ENCODE data around the gene GAB2.

The GAB2 gene

GRCh38 chr11:78405805-78406204 lies 11.8 kb downstream of the GAB2 start:
- no peaks in the 10 kb centered on the region for H3K9me3 ChIP-seq

DNA sequence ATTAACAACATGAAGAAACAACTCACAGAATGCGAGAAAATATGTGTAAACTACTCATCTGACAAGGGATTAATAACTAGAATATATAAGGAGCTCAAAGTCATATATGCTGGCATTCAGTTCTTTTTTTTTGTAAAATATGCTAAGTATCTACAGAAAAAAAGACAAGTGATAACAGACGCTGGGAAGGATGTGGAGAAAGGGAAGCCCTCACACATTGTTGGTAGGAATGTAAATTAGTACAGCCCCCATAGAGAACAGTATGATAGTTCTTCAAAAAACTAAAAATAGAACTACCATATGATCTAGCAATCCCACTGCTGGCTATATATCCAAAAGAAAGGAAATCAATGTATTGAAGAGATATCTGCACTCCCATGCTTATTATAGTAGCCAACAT lies 13.8 kb downstream of the GAB2 start:
- no peak overlapping the region for H3K4me3 ChIP-seq (ENCODE audit: low read depth in 1 of 2, low read length in 1 of 2)
- H3K9me3 ChIP-seq, result no peaks in the 10 kb centered on the region
- H3K36me3 ChIP-seq, result no peaks in the 10 kb centered on the region
- H3K4me1 ChIP-seq (ENCODE audit: control insufficient read depth in 1 of 2, insufficient read depth in 1 of 2, low read depth in 1 of 2, low read length in 1 of 2), result peaks cover 14 to 20% of the 10 kb centered on the region in 2 experiments
- TF ChIP-seq, protein P1, sequence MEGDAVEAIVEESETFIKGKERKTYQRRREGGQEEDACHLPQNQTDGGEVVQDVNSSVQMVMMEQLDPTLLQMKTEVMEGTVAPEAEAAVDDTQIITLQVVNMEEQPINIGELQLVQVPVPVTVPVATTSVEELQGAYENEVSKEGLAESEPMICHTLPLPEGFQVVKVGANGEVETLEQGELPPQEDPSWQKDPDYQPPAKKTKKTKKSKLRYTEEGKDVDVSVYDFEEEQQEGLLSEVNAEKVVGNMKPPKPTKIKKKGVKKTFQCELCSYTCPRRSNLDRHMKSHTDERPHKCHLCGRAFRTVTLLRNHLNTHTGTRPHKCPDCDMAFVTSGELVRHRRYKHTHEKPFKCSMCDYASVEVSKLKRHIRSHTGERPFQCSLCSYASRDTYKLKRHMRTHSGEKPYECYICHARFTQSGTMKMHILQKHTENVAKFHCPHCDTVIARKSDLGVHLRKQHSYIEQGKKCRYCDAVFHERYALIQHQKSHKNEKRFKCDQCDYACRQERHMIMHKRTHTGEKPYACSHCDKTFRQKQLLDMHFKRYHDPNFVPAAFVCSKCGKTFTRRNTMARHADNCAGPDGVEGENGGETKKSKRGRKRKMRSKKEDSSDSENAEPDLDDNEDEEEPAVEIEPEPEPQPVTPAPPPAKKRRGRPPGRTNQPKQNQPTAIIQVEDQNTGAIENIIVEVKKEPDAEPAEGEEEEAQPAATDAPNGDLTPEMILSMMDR (IDR thresholded peaks at IDR 0.05), result no peak
- H3K27ac ChIP-seq, result peak overlapping the region; percentile 14
- no peaks in the 10 kb centered on the region for H3K27me3 ChIP-seq

More at GRCh38 chr11:78405805-78406204, 11.8 kb downstream of the GAB2 start:
- no peaks in the 10 kb centered on the region for H3K36me3 ChIP-seq
- H3K4me3 ChIP-seq (ENCODE audit: low read depth in 1 of 2, low read length in 1 of 2), result no peak overlapping the region
- H3K27ac ChIP-seq, result no peak overlapping the region
- peaks cover 14 to 21% of the 10 kb centered on the region in 2 experiments for H3K4me1 ChIP-seq (ENCODE audit: control insufficient read depth in 1 of 2, insufficient read depth in 1 of 2, low read depth in 1 of 2, low read length in 1 of 2)
- H3K27me3 ChIP-seq, result no peaks in the 10 kb centered on the region
- TF ChIP-seq, protein P1 (IDR thresholded peaks at IDR 0.05), result no peak

DNA sequence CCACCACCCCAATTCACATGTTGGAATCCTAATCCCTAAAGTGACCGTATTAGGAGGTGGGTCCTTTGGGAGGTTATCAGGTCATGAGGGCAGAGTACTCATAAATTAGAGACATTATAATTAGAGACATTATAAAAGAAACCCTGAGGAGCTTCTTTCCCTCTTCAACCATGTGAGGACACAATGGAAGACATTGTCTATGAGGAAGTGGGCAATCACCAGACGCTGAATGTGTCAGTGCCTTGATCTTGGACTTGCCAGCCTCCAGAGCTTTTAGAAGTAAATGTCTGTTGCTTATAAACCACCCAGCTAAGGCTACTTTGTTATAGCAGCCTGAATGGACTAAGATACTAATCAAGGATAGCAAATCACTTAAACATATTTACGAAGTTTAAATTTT lies 14.8 kb downstream of the GAB2 start:
- no peaks in the 10 kb centered on the region for H3K9me3 ChIP-seq

DNA sequence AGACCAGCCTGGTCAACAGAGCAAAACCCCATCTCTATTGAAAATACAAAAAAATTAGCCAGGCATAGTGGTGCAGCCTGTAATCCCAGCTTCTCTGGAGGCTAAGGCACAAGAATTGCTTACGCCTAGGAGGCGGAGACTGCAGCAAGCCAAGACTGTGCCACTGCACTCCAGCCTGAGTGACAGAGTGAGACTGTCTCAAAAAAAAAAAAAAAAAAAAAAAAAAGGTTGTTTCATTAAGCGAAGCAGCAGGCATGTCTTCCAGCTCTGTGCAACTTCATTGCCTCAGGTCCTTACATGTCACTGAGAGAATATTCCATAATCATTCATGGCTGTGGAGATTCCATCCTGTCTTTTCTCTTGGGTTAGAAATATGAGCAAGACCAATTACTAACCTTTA lies 16.9 kb downstream of the GAB2 start:
- Histone ChIP-seq H3K4me3 (ENCODE audit: low read depth in 1 of 2, low read length in 1 of 2) (no peak overlapping the region), H3K27me3 (no peaks in the 10 kb centered on the region), H3K9me3 (no peaks in the 10 kb centered on the region), H3K4me1 (ENCODE audit: control insufficient read depth in 1 of 2, insufficient read depth in 1 of 2, low read depth in 1 of 2, low read length in 1 of 2) (peaks cover 16 to 25% of the 10 kb centered on the region in 2 experiments), H3K27ac (no peak overlapping the region), H3K36me3 (no peaks in the 10 kb centered on the region)
- TF ChIP-seq, protein P1 (IDR thresholded peaks at IDR 0.05), result no peak

More for the DNA sequence above, 14.8 kb downstream of the GAB2 start:
- H3K27ac ChIP-seq, result no peak overlapping the region
- H3K27me3 ChIP-seq, result no peaks in the 10 kb centered on the region
- TF ChIP-seq, protein P1 (IDR thresholded peaks at IDR 0.05), result no peak
- H3K36me3 ChIP-seq, result no peaks in the 10 kb centered on the region
- no peak overlapping the region for H3K4me3 ChIP-seq (ENCODE audit: low read depth in 1 of 2, low read length in 1 of 2)
- H3K4me1 ChIP-seq (ENCODE audit: control insufficient read depth in 1 of 2, insufficient read depth in 1 of 2, low read depth in 1 of 2, low read length in 1 of 2), result peaks cover 10 to 16% of the 10 kb centered on the region in 2 experiments

GRCh38 chr11:78400116-78400515 lies 17.5 kb downstream of the GAB2 start:
- H3K27ac ChIP-seq, result no peak overlapping the region
- no peaks in the 10 kb centered on the region for H3K36me3 ChIP-seq
- H3K9me3 ChIP-seq, result no peaks in the 10 kb centered on the region
- no peak overlapping the region for H3K4me3 ChIP-seq (ENCODE audit: low read depth in 1 of 2, low read length in 1 of 2)
- peaks cover 16 to 25% of the 10 kb centered on the region in 2 experiments for H3K4me1 ChIP-seq (ENCODE audit: control insufficient read depth in 1 of 2, insufficient read depth in 1 of 2, low read depth in 1 of 2, low read length in 1 of 2)
- TF ChIP-seq, protein P1 (IDR thresholded peaks at IDR 0.05), result no peak
- H3K27me3 ChIP-seq, result no peaks in the 10 kb centered on the region

GRCh38 chr11:78399136-78399535 lies 18.5 kb downstream of the GAB2 start:
- TF ChIP-seq, protein P1 (IDR thresholded peaks at IDR 0.05), result no peak
- Histone ChIP-seq H3K27ac (no peak overlapping the region), H3K4me1 (ENCODE audit: control insufficient read depth in 1 of 2, insufficient read depth in 1 of 2, low read depth in 1 of 2, low read length in 1 of 2) (peaks cover 16 to 25% of the 10 kb centered on the region in 2 experiments), H3K27me3 (no peaks in the 10 kb centered on the region), H3K9me3 (no peaks in the 10 kb centered on the region), H3K36me3 (no peaks in the 10 kb centered on the region), H3K4me3 (ENCODE audit: low read depth in 1 of 2, low read length in 1 of 2) (no peak overlapping the region)

Measured in neutrophil (primary cell).